AG04449 (cell line): ENCODE data around the gene TRIM75.
"Not testable (repeated sequence)": the region's sequence is repeated elsewhere in the genome, so short reads cannot be mapped to it uniquely, and the experiment has no call there.

Experiments
- CTCF ChIA-PET: fragments of 350-600 bp; formaldehyde crosslinking; extraction: SDS; loops from one replicate; lab custom pipeline; 2021; ENCODE audit warnings: antibody characterized with exemption; lab: Yijun Ruan, JAX
- POLR2A ChIA-PET: fragments of 400-600, 350-600 bp; formaldehyde crosslinking; extraction: SDS; loops from one replicate; lab custom pipeline; 2020; ENCODE audit warnings: antibody characterized with exemption, inconsistent platforms; lab: Yijun Ruan, JAX
- DNase-seq: peaks from one replicate; pipeline ENCODE4 v3.0.0-alpha.2; 2010; ENCODE audit warnings: low read depth, low spot score
- H3K4me3 ChIP-seq: 2 replicates; pipeline ENCODE4 v1.5.1; 2011; ENCODE audit warnings: low read depth, mild to moderate bottlenecking, control low read depth, low read length
- TF ChIP-seq, protein P1 (sequence below): IDR thresholded peaks from one replicate; pipeline ENCODE4 v1.5.1; 2011; ENCODE audit warnings: mild to moderate bottlenecking, moderate library complexity, low read length, control low read depth, inconsistent platforms; ENCODE audit not compliant: insufficient read depth; ENCODE audit errors: missing control alignments

TRIM75 gene

GRCh38 chr4:165059386-165059785 lies 5.7 kb downstream of the TRIM75 start:
- ChIA-PET CTCF (no interaction called here), POLR2A (no interaction called here)
- no peak for DNase-seq
- no peak overlapping the region for H3K4me3 ChIP-seq
- TF ChIP-seq, protein P1, sequence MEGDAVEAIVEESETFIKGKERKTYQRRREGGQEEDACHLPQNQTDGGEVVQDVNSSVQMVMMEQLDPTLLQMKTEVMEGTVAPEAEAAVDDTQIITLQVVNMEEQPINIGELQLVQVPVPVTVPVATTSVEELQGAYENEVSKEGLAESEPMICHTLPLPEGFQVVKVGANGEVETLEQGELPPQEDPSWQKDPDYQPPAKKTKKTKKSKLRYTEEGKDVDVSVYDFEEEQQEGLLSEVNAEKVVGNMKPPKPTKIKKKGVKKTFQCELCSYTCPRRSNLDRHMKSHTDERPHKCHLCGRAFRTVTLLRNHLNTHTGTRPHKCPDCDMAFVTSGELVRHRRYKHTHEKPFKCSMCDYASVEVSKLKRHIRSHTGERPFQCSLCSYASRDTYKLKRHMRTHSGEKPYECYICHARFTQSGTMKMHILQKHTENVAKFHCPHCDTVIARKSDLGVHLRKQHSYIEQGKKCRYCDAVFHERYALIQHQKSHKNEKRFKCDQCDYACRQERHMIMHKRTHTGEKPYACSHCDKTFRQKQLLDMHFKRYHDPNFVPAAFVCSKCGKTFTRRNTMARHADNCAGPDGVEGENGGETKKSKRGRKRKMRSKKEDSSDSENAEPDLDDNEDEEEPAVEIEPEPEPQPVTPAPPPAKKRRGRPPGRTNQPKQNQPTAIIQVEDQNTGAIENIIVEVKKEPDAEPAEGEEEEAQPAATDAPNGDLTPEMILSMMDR = no peak

- TF ChIP-seq, protein P1 = no peak
- ChIA-PET CTCF (no interaction called here), POLR2A (no interaction called here)
- no peak for DNase-seq
- no peak overlapping the region for H3K4me3 ChIP-seq
Observed at GRCh38 chr4:165060938-165061337, 7.3 kb downstream of the TRIM75 start.

- TF ChIP-seq, protein P1 = no peak
- ChIA-PET CTCF (no interaction called here), POLR2A (no interaction called here)
- no peak overlapping the region for H3K4me3 ChIP-seq
- no peak for DNase-seq
Observed at GRCh38 chr4:165070560-165070959, 16.9 kb downstream of the TRIM75 start.

DNA sequence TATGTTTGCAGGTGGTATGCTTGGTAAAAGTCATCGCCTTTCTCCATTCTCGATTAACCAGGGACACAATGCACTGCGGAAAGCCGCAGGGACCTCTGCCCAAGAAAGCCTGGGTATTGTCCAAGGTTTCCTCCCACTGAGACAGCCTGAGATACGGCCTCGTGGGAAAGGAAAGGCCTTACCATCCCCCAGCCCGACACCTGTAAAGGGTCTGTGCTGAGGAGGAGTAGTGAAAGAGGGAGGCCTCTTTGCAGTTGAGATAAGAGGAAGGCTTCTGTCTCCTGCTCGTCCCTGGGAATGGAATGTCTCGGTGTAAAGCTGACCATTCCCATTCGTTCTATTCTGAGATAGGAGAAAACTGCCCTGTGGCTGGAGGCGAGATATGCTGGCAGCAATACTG lies 19.7 kb downstream of the TRIM75 start:
- DNase-seq, H3K4me3 ChIP-seq, CTCF ChIA-PET, POLR2A ChIA-PET: not testable (repeated sequence)

- no peak overlapping the region for H3K4me3 ChIP-seq
- ChIA-PET CTCF (no interaction called here), POLR2A (no interaction called here)
- TF ChIP-seq, protein P1 = no peak
- DNase-seq = no peak
Observed at GRCh38 chr4:165077034-165077578, 23.4 kb downstream of the TRIM75 start.

- DNase-seq = no peak
- ChIA-PET CTCF (no interaction called here), POLR2A (no interaction called here)
- H3K4me3 ChIP-seq = no peak overlapping the region
- TF ChIP-seq, protein P1 = no peak
Observed at GRCh38 chr4:165079476-165079875, 25.8 kb downstream of the TRIM75 start.

DNA sequence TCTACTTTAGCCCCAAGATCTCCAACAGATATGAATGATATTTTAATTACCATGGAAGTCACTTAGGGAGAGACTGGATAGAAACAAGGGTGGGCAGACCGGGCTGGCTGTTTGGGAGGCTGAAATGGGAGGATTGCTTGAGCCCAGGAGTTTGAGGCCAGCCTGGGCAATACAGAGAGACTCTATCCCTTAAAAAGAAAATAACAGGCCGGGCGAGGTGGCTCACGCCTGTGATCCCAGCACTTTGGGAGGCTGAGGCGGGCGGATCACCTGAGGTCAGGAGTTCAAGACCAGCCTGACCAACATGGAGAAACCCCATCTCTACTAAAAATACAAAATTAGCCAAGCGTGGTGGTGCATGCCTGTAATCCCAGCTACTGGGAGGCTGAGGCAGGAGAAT lies 31.1 kb downstream of the TRIM75 start:
- CTCF ChIA-PET = interaction anchor here (1.4 kb wide), 1 partner anchor 304 kb away, joined by 3 read pairs; no protein-coding TSS in a partner anchor
- POLR2A ChIA-PET, DNase-seq, H3K4me3 ChIP-seq: not testable (repeated sequence)
